LNCaP clone FGC (cell line): ENCODE results near the gene RSPH6A.
A peak's percentile ranks its signal among the peaks of the same experiment; 100 is the strongest.

Experiments
- DNase-seq: peaks from one replicate; pipeline ENCODE4 v3.0.0-alpha.2; 2011; ENCODE audit warnings: low read depth
- H3K4me3 ChIP-seq: 2 replicates; pipeline ENCODE4 v1.5.1; 2011; ENCODE audit warnings: mild to moderate bottlenecking, low read depth, low read length, control low read depth
- TF ChIP-seq, protein P1 (sequence below): IDR thresholded peaks from 2 replicates; pipeline ENCODE4 v1.5.1; 2012; ENCODE audit warnings: mild to moderate bottlenecking; ENCODE audit not compliant: control insufficient read depth, insufficient read depth; ENCODE audit errors: extremely low read depth

RSPH6A gene

DNA sequence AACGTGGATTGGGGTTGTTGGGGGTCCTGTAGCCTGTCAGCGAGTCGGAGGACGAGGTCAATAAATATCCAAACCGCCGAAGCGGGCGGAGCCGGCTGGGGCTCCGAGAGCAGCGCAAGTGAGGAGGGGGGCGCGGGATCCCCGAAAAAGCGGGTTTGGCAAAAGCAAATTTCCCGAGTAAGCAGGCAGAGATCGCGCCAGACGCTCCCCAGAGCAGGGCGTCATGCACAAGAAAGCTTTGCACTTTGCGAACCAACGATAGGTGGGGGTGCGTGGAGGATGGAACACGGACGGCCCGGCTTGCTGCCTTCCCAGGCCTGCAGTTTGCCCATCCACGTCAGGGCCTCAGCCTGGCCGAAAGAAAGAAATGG, 45.3 kb downstream of the RSPH6A start:
- H3K4me3 ChIP-seq, result peak overlapping the region; percentile 61
- TF ChIP-seq, protein P1, sequence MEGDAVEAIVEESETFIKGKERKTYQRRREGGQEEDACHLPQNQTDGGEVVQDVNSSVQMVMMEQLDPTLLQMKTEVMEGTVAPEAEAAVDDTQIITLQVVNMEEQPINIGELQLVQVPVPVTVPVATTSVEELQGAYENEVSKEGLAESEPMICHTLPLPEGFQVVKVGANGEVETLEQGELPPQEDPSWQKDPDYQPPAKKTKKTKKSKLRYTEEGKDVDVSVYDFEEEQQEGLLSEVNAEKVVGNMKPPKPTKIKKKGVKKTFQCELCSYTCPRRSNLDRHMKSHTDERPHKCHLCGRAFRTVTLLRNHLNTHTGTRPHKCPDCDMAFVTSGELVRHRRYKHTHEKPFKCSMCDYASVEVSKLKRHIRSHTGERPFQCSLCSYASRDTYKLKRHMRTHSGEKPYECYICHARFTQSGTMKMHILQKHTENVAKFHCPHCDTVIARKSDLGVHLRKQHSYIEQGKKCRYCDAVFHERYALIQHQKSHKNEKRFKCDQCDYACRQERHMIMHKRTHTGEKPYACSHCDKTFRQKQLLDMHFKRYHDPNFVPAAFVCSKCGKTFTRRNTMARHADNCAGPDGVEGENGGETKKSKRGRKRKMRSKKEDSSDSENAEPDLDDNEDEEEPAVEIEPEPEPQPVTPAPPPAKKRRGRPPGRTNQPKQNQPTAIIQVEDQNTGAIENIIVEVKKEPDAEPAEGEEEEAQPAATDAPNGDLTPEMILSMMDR, result no peak
- no peak for DNase-seq

DNA sequence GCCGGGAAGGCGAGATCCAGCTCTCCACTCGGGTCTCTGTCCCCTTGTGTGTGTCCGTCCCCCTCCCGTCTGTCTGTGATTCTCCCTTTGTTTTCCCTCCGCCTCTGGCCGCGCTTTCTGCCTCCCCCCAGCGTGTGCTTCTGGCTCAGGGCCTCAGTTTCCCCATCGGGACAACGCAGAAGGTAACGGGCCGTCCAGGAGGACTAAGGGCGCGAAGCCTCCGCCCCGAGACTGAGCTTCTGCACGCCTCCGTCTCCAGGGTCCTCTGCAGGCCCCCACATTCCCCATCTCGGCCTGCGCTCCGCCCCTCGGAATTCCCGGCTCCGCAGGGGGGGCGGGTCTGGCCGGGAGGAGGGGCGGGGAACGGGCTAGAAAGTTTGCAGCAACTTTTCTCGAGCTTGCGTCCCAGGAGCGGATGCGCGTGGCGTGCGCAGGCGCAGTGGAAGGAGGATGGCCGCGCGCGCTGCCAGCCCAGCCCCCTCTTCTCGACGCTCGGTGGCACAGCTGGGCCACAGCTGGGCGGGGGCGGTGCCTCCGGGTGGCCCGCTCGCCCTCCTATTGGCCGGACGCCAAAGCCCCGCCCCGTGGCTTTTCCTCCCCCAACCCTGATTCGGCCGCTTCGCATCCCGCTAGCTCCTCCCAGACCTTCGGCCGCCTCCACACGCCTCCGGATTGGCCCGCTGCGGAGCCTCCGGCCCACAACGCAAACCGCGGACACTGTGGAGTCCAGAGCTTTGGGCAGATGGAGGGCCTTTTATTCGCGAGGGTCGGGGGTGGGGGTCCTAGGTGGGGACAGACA, 45.9 kb downstream of the RSPH6A start, which contains the start of gene SIX5:
Gene SIX5 (minus strand): TSS at position 269 of the 799 bp plus-strand sequence. CDS start 408 bp downstream, outside the sequence.
- TF ChIP-seq, protein P1, result no peak
- H3K4me3 ChIP-seq, result peak within 1 kb of the TSS; percentile 71
- DNase-seq, result peak; percentile 69

DNA sequence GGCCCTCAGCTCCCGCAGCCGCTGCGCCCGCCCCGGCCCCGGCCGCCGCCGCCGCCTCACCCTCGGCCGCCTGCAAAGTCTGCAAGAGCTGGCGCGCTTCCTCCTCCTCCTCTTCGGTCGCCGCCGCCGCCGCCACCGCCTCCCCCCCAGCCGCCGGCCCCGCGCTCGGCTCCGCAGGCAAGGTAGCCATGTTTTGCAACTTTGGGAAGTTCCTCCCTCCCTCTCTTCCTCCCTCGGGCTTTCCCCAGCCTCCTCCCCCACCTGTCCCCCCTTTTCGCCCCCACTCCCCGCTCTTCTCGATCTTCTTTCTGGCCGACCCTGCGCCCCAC, 46.5 kb downstream of the RSPH6A start:
- no peak for DNase-seq
- peak overlapping the region; percentile 71 for H3K4me3 ChIP-seq
- TF ChIP-seq, protein P1, result no peak

DNA sequence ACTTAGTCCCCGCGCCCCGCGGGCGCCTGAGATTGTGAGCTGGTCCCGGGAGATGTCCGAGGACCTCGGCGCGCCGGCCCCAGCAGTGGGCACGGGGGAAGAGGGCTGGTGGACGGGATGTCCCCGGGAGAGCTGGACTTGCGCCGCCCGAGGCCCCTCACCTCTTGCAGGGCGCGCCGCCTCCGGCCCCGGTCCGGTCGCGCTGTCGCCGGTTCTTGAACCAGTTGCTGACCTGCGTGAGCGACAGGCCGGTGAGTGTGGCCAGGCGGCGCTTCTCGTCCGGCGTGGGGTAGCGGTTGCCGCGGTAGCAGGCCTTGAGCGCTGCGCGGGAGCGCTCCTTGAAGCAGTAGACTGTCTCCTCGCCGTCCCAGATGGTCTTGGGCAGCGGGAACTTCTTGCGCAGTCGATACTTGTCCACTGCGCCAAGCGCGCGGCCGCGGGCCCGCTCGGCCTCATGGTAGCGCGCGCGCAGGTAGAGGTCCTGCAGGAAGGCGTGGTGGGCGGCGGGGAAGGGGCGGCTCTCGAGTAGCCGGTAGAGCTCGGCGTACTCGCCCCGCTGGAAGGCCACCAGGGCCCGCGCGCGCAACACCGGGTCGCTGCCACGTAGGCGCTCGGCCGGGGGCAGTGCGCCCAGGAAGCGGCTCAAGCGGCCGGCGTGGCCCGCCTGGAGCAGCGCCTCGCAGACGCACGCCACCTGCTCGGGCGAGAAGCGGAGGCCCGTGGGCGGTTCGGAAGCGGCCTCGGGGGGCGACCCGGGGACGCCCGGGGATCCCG, 47.0 kb downstream of the RSPH6A start:
- peak; percentile 27 for DNase-seq
- TF ChIP-seq, protein P1, result no peak
- H3K4me3 ChIP-seq, result peak overlapping the region; percentile 71

DNA sequence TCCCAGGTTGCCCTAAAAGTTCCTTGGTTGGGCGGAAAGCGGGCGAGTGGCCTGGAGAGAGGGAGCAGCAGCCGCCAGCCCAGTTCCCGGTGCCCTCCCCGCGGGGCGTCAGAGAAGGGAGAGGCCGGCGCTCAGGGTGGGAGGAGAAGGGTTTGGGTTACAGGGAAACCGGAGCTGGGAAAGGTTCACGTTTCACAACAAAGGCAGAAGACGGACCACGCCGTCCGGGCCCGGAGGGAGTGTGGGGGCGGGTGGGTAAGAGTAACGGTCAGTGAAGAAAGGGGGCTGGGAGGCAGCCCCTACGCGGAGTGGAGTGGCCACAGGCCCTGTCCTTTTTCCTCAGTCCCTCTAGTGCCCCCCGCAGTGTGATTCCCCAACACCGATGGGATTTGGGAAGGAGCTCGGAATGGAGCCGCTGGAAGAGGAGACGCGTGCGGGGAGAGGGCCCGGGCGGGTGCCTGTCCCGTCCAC, 47.7 kb downstream of the RSPH6A start:
- DNase-seq, result no peak
- TF ChIP-seq, protein P1, result no peak
- H3K4me3 ChIP-seq, result peak overlapping the region; percentile 71

DNA sequence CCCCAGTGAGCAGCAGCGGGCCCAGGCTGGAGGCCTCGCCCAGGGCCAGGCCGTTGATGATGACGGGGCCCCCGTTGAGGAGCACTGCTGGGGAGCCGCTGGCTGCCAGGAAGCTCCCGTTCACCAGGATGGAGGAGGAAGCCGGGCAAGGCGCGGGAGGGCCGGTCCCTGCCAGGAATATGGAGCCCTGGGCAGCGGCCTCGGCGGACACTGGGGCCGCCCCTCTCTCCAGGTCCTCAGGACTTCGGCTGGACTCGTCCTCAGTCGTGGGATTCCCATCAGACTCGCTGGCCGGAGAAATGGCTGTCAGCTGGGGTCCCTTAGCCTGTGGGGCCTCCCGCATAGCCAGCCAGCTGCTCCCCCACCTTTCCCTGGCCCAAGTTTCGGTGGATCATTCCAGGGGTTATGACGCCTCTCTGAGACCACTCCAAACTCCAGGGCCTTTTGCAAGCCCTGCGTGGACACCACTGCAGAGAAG, 48.2 kb downstream of the RSPH6A start:
- H3K4me3 ChIP-seq, result peak overlapping the region; percentile 71
- DNase-seq, result no peak
- TF ChIP-seq, protein P1, result no peak
